ENCODE results near the gene ZNF397. TPM values are rescaled to one million over a fixed set of nuclear protein-coding genes. Genes with fewer than 3 reads are reported as not detected.
A peak's percentile ranks its signal among the peaks of the same experiment; 100 is the strongest.

The ZNF397 gene
- total RNA-seq, 1 experiment from 2014 or later: 23.8 TPM

GRCh38 chr18:35306588-35307250 lies 65.9 kb downstream of the ZNF397 start:
- no peaks in the 10 kb centered on the region for H3K4me1 ChIP-seq (ENCODE audit: control insufficient read depth in 1 of 2, insufficient read depth in 2 of 2, low read length in 2 of 2)
- no peak overlapping the region for H3K27ac ChIP-seq (ENCODE audit: low read depth, low read length)
- H3K27me3 ChIP-seq (ENCODE audit: insufficient read depth, low read length): no peaks in the 10 kb centered on the region
- H4K20me1 ChIP-seq (ENCODE audit: insufficient read depth): no peaks in the 10 kb centered on the region
- ChIA-PET CTCF (no interaction called here), POLR2A (no interaction called here), RAD21 (ENCODE audit: low non-redundant PET in 1 of 2, low total read pairs in 2 of 2, uncharacterized antibody in 2 of 2, unreplicated experiment in 2 of 2) (no interaction called here)
- BruUV-seq (replicated peaks): no TSS peak
- no peak overlapping the region for H3K9ac ChIP-seq (ENCODE audit: low read length)
- H3K9me2 ChIP-seq (ENCODE audit: insufficient read depth): no peaks in the 10 kb centered on the region
- intact Hi-C loops (cut with micrococcal nuclease): no loop called here
- TF ChIP-seq ZNF274 (IDR thresholded peaks at IDR 0.05; ENCODE audit: low read depth, low read length) (peak; percentile 93), EZH2phosphoT487 (IDR thresholded peaks at IDR 0.05; ENCODE audit: borderline replicate concordance) (no peak), SIN3A (IDR thresholded peaks at IDR 0.05; ENCODE audit: low read depth) (no peak)
- TF ChIP-seq, protein P1, sequence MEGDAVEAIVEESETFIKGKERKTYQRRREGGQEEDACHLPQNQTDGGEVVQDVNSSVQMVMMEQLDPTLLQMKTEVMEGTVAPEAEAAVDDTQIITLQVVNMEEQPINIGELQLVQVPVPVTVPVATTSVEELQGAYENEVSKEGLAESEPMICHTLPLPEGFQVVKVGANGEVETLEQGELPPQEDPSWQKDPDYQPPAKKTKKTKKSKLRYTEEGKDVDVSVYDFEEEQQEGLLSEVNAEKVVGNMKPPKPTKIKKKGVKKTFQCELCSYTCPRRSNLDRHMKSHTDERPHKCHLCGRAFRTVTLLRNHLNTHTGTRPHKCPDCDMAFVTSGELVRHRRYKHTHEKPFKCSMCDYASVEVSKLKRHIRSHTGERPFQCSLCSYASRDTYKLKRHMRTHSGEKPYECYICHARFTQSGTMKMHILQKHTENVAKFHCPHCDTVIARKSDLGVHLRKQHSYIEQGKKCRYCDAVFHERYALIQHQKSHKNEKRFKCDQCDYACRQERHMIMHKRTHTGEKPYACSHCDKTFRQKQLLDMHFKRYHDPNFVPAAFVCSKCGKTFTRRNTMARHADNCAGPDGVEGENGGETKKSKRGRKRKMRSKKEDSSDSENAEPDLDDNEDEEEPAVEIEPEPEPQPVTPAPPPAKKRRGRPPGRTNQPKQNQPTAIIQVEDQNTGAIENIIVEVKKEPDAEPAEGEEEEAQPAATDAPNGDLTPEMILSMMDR (IDR thresholded peaks at IDR 0.05 in 2 of 3, conservative IDR thresholded peaks at IDR 0.05 in 1 of 3; ENCODE audit: borderline replicate concordance in 1 of 3, insufficient read depth in 1 of 3, low read depth in 2 of 3, low read length in 2 of 3): no peak
- H3K4me2 ChIP-seq (ENCODE audit: low read length): no peak overlapping the region
- peaks cover 2 to 48% of the 10 kb centered on the region in 2 experiments; a peak in 3 of 4 replicates for H3K36me3 ChIP-seq (ENCODE audit: control insufficient read depth in 1 of 2, insufficient read depth in 2 of 2, low read length in 2 of 2)
- H3K79me2 ChIP-seq (ENCODE audit: insufficient read depth, low read length): peaks cover 30% of the 10 kb centered on the region
- ATAC-seq: no peak
- H2AFZ ChIP-seq (ENCODE audit: low read depth, low read length, poor library complexity, severe bottlenecking): no peak overlapping the region
- H3K9me3 ChIP-seq (ENCODE audit: control insufficient read depth in 1 of 2, insufficient read depth in 1 of 2, low read depth in 1 of 2, low read length in 2 of 2): peaks cover 23 to 49% of the 10 kb centered on the region in 2 experiments; a peak in 3 of 4 replicates
- DNase-seq (ENCODE audit: low read depth, low spot score): no peak
- H3K4me3 ChIP-seq (replicated peaks in 1 of 2; ENCODE audit: low read depth in 1 of 2, low read length in 2 of 2): no peak overlapping the region

Other genes with a start within 250 kb of the ZNF397 start
- 17.2 TPM for gene MAPRE2, start 199.6 kb upstream of the ZNF397 start, total RNA-seq (2021; ENCODE audit: unreplicated experiment)
- gene ZSCAN30, start 49.2 kb downstream of the ZNF397 start, total RNA-seq (2021; ENCODE audit: unreplicated experiment): 11.5 TPM
- 54.7 TPM for gene ZNF24, start 103.4 kb downstream of the ZNF397 start, total RNA-seq (2021; ENCODE audit: unreplicated experiment)
- gene ZNF396, start 136.3 kb downstream of the ZNF397 start, total RNA-seq (2021; ENCODE audit: unreplicated experiment): 1.3 TPM